Ovary (tissue), 9 donors: ENCODE data around the gene NR0B1. TPM values are rescaled to one million over a fixed set of nuclear protein-coding genes. Genes with fewer than 3 reads are reported as not detected.

Experiments
- DNase-seq, 5 donors: peaks; one replicate each; pipeline ENCODE4 v3.0.0-alpha.2; 2019 to 2020
- H3K27ac ChIP-seq, 2 donors: fragments of 200-600 bp; one replicate each; pipeline versions ENCODE4 v1.5.1 to v1.8.0; 2019 to 2022
- H3K27me3 ChIP-seq: fragments of 200-600 bp; one replicate; pipeline ENCODE4 v1.8.0; 2022
- H3K36me3 ChIP-seq: fragments of 200-600 bp; sonication (generic); one replicate; pipeline ENCODE4 v1.5.1; 2019
- H3K4me1 ChIP-seq: one replicate; pipeline ENCODE4 v1.8.1; 2013; ENCODE audit warnings: mild to moderate bottlenecking, moderate library complexity; ENCODE audit not compliant: insufficient read depth
- H3K4me3 ChIP-seq: fragments of 200-600 bp; sonication (generic); one replicate; pipeline ENCODE4 v1.5.1; 2017
- H3K9me3 ChIP-seq, 2 donors: fragments of 200-600 bp in 1 of 2; sonication (generic) in 1 of 2; one replicate each; pipeline versions ENCODE4 v1.5.1 to v1.8.1; 2013 to 2019; ENCODE audit warnings: mild to moderate bottlenecking in 1 of 2, moderate library complexity in 1 of 2
- CTCF ChIP-seq, 3 donors: fragments of 450-650 bp in 2 of 3; fragments of 200-600 bp in 1 of 3; IDR thresholded peaks; one replicate each; pipeline versions ENCODE4 v1.5.1 to v1.8.0; 2016 to 2022; ENCODE audit warnings: antibody characterized with exemption in 3 of 3, mild to moderate bottlenecking in 1 of 3
- EP300 ChIP-seq: sonication (generic); formaldehyde crosslinking; IDR thresholded peaks from one replicate; pipeline ENCODE4 v1.6.1; 2017; ENCODE audit warnings: antibody characterized with exemption
- POLR2A ChIP-seq: fragments of 450-650 bp; IDR thresholded peaks from one replicate; pipeline ENCODE4 v1.6.1; 2017; ENCODE audit warnings: antibody characterized with exemption, mild to moderate bottlenecking, moderate library complexity
- WGBS, 3 donors: extraction: QIAGEN DNeasy Blood & Tissue Kit in 1 of 3; methylation state at CpG; one replicate each; pipeline versions ENCODE4 v1.1.5 to v1.1.7; 2013 to 2017; 5-methylcytosine and 5-hydroxymethylcytosine counted together
- intact Hi-C, 4 donors: fragments of 100-400 bp; cut with DNase I; formaldehyde crosslinking; loops; one replicate each; pipeline versions ENCODE4 v1.11.0 to v1.15.1; 2022 to 2023
- polyA plus RNA-seq, 2 donors: library from polyadenylated mRNA; stranded (reverse); fragments of 200-250 nt in 1 of 2; fragments of 350-450 nt in 1 of 2; fragmentation: Illumina TruSeq in 1 of 2; extraction: RNeasy Lipid Tissue Mini Kit (QIAGEN cat#74804) in 1 of 2; gene quantifications; one replicate each; pipeline ENCODE4 v1.2.3, GENCODE V29; 2013 to 2014
- total RNA-seq, 7 donors: library from RNA; depleted of rRNA in 2 of 7; stranded (reverse); fragments of >200 nt in 2 of 7; fragmentation: NEBNext Ultra II Directional in 3 of 7; extraction: Animal tissue kit (Norgen Biotek cat#: 25700) in 3 of 7; gene quantifications; one replicate each; pipeline versions ENCODE4 v1.1.0 to v1.2.4, GENCODE V29; 2016 to 2023
- donor health status: DM: no; HTN: no; CAD: no; lungs with moderate emphysema.
- donor health status: DM: no; HTN: no; CAD: no.
- donor health status: Bipolar disorder and iron deficiency.
- donor health status: DM: yes; HTN: yes; CAD: no.
- donor health status: DM: no; HTN: no; CAD: no.
- donor health status: DM: yes; HTN: yes; CAD: no.

NR0B1 gene
- total and polyA plus RNA-seq, 9 donors: 1.3 to 5.8 (median 2.6) TPM

GRCh38 chrX:30317308-30317707, 8.1 kb upstream of the NR0B1 start:
- DNase-seq: no peak
- TF ChIP-seq CTCF (IDR thresholded peaks at IDR 0.05) (no peak), POLR2A (no peak), EP300 (no peak)
- no peak overlapping the region for H3K27ac ChIP-seq
- H3K27me3 ChIP-seq: no peaks in the 10 kb centered on the region
- H3K4me3 ChIP-seq: no peak overlapping the region
- 86 to 92% (median 88%) methylated on average over 1 of the region's 1 CpG for WGBS, 3 donors
- no peaks in the 10 kb centered on the region for H3K4me1 ChIP-seq
- H3K36me3 ChIP-seq: no peaks in the 10 kb centered on the region
- intact Hi-C loops: loop anchor here in 1 of 4 donors (10.0 kb wide), 1 partner anchor 57 kb away; no protein-coding TSS in a partner anchor
- no peaks in the 10 kb centered on the region for H3K9me3 ChIP-seq

DNA sequence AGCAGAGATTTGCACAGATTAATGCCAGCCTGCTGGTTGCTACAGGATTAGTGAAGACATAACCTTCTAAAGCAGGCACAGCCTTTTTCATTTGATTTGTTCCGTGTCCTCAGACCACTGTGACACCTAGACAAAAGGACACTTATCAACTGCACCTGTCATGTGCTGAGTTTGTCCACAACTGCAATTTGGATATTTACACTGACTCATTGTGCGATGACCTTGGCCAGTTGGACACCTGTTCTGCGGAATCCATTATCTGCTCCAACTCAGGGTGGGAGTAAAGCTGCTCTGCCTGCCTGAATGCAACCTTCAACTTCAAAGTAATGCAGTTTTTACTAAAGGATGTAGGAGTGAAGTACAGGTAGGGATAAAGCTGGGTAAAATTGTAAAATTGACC, 4.1 kb upstream of the NR0B1 start:
- Histone ChIP-seq H3K9me3 (no peaks in the 10 kb centered on the region), H3K36me3 (no peaks in the 10 kb centered on the region), H3K4me1 (no peaks in the 10 kb centered on the region), H3K27ac (no peak overlapping the region), H3K27me3 (no peaks in the 10 kb centered on the region), H3K4me3 (no peak overlapping the region)
- DNase-seq: no peak
- TF ChIP-seq EP300: no peak
- 62 to 81% (median 62%) methylated on average over 3 of the region's 3 CpGs for WGBS, 3 donors
- intact Hi-C loops: loop anchor here in 1 of 4 donors (10.0 kb wide), 1 partner anchor 61 kb away; no protein-coding TSS in a partner anchor

GRCh38 chrX:30312858-30313257, 3.7 kb upstream of the NR0B1 start:
- intact Hi-C loops: loop anchor here in 1 of 4 donors (10.0 kb wide), 1 partner anchor 62 kb away; no protein-coding TSS in a partner anchor
- no peak for TF ChIP-seq EP300
- TF ChIP-seq POLR2A: no peak
- TF ChIP-seq CTCF (IDR thresholded peaks at IDR 0.05): no peak
- no peak for DNase-seq
- Histone ChIP-seq H3K27ac (no peak overlapping the region), H3K4me3 (no peak overlapping the region), H3K4me1 (no peaks in the 10 kb centered on the region), H3K9me3 (no peaks in the 10 kb centered on the region), H3K27me3 (no peaks in the 10 kb centered on the region), H3K36me3 (no peaks in the 10 kb centered on the region)
- WGBS, 3 donors: 74 to 77% (median 76%) methylated on average over 5 of the region's 5 CpGs

DNA sequence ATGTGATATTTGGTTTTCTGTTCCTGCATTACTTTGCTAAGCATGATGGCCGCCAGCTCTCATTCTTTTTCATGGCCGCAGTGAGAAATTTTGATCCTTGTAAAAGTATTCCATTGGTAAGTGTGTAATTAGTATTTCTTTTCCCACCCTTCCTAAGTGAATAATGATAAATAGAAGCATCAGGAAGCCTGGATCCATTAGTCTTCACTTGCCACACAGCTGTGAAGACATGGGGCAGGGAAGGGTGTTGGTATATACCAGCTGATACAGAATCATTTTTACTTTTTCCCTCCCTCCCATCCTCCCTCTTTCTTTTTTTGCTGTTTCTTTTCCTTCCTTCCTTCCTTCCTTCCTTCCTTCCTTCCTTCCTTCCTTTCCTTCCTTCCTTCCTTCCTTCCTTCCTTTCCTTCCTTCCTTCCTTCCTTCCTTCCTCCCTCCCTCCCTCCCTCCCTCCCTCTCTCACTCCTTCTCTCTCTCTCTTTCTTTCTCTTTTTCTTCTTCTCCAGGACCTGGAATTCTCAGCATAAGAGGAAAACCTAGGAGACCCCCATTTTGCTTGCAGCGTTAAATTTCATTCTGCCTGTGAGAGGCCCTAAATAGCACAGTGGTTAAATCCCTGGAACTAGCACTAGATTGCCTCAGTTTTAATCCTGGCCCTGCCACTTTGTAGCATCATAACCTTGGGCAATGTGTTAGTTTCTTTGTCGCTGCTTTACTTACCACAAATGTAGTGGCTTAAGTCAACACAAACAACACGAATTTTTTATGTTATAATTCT, 1.4 kb upstream of the NR0B1 start:
- intact Hi-C loops: loop anchor here in 1 of 4 donors (10.0 kb wide), 1 partner anchor 64 kb away; no protein-coding TSS in a partner anchor
- 67 to 70% (median 70%) methylated on average over 5 of the region's 5 CpGs for WGBS, 3 donors
- Histone ChIP-seq H3K4me1 (no peaks in the 10 kb centered on the region), H3K36me3 (no peaks in the 10 kb centered on the region), H3K27ac (no peak overlapping the region), H3K9me3 (no peaks in the 10 kb centered on the region), H3K27me3 (no peaks in the 10 kb centered on the region), H3K4me3 (no peak overlapping the region)
- no peak for DNase-seq
- TF ChIP-seq EP300 (no peak), POLR2A (no peak), CTCF (IDR thresholded peaks at IDR 0.05) (no peak)
